ENCODE measurements around the gene ZNF576.
"Not testable (repeated sequence)": the region's sequence is repeated elsewhere in the genome, so short reads cannot be mapped to it uniquely, and the experiment has no call there.

The ZNF576 gene

GRCh38 chr19:43599635-43600295, 3.4 kb downstream of the ZNF576 start:
- DNase-seq (ENCODE audit: low read depth) = no peak

DNA sequence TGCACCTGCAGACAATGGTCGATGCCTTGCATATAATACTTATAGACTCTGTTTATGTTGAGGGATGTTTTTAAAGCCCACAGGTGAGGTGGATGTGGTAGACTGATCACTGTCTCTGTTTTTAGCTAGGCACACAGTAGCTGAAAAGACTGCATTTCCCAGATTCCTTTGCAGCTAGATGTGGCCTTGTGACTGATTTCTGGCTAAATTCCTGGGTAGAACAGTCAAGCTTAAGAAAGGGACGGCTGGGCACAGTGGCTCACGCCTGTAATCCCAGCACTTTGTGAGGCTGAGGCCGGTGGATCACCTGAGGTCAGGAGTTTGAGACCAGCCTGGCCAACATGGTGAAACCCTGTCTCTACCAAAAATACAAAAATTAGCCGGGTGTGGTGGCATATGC, 3.9 kb downstream of the ZNF576 start:
- DNase-seq (ENCODE audit: low read depth) = not testable (repeated sequence)

- DNase-seq (ENCODE audit: low read depth) = no peak
These were observed 9.6 kb downstream of the ZNF576 start for GRCh38 chr19:43605875-43606568.

- DNase-seq (ENCODE audit: low read depth) = no peak
These were observed 10.3 kb downstream of the ZNF576 start for GRCh38 chr19:43606569-43607229.

- DNase-seq (ENCODE audit: low read depth) = no peak
These were observed 11.1 kb downstream of the ZNF576 start for GRCh38 chr19:43607238-43608205.

GRCh38 chr19:43609872-43610271, 13.5 kb downstream of the ZNF576 start:
- no peak for DNase-seq (ENCODE audit: low read depth)

GRCh38 chr19:43610493-43610892, 14.1 kb downstream of the ZNF576 start:
- DNase-seq (ENCODE audit: low read depth) = no peak

DNA sequence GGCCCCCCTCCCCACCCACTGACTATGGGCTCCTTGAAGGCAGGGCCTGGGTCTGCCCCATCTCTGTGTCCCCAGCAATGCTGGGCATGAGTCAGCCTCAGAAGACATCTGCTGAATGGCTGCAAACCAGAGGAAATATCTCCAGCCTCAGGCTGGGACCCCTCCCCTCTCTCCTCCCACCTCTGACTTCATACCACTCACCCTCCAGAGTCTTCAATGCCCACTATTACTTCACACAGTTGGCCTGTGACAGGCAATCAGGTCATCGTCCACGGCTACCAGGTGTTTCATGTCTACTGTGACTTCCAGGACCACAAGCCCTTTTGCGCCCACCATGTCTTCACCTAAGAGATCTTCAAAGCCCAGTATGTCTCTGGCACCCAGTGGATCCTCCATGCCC, 15.4 kb downstream of the ZNF576 start, which contains the start of gene SRRM5:
SRRM5 (plus strand) TSS at position 301 of the 400 bp plus-strand sequence; CDS start at position 335, 34 bp downstream.
- DNase-seq (ENCODE audit: low read depth) = no peak

DNA sequence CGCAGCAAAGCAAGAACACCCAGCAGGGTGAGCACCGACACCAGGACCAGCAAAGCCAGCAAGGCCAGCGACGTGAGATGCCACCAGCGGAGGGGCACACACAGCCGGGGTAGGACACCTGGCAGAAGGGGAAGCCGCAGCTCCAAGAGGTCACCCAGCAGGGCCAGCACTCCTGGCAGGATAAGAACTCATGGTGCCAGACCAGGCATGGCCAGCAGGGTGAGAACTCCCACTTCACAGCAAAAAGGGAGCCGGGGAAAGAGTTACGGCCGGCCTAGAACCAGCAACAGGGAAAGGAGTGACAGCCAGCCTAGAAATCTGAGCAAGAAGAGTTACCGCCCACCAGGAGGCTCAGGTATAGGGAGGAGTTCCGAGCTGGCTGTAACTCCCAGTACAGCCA, 16.0 kb downstream of the ZNF576 start:
- no peak for DNase-seq (ENCODE audit: low read depth)

DNA sequence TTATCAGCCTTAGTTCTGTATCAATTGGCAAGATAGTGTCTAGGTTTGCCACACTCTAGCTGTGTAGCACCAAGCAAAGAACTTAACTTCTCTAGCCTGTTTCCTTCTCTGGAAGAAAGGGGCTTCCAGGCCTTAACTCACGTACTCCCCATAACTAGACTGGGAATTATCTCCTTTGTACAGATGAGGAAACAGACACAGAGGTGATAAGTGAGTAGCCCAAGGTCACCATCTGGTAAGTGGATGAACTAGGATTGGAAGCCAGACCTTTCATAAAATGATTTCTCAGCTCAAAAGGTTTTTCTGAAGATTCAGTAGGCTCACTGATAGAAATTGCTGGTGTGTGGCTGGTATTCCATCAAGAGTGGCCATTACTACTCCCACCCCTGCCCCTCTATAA, 19.9 kb downstream of the ZNF576 start:
- no peak for DNase-seq (ENCODE audit: low read depth)

GRCh38 chr19:43616954-43617353, 20.6 kb downstream of the ZNF576 start:
- DNase-seq (ENCODE audit: low read depth) = no peak

GRCh38 chr19:43618921-43619261, 22.5 kb downstream of the ZNF576 start:
- no peak for DNase-seq (ENCODE audit: low read depth)

- DNase-seq (ENCODE audit: low read depth) = peak; percentile 75
These were observed 23.1 kb downstream of the ZNF576 start, which contains the start of gene ZNF428 for GRCh38 chr19:43619262-43620060. Gene ZNF428, minus strand, starts transcription at chr19:43619629. Its CDS starts 5,325 bp downstream, at chr19:43614304.

GRCh38 chr19:43620061-43621001, 23.9 kb downstream of the ZNF576 start:
- DNase-seq (ENCODE audit: low read depth) = peak; percentile 76

DNA sequence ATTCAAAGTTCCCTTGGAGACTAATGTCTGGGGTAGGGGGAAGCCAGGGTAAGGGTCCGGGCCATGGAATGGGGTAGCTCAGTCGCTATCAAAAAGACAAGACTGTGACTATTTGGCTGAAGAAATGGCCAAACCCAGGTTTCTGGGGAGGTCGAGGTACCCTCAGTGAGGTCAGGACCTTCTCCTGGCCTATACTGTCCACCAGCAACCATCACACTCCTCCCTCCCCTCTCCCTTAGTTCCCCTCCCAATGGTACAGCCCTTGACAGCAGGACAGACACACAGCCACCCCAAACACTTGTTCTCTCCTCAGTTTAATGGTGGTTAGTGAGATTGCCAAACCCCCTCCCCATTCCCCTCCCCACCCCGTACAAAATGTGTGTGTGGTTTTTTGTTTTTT, 25.7 kb downstream of the ZNF576 start:
- no peak for DNase-seq (ENCODE audit: low read depth)

DNA sequence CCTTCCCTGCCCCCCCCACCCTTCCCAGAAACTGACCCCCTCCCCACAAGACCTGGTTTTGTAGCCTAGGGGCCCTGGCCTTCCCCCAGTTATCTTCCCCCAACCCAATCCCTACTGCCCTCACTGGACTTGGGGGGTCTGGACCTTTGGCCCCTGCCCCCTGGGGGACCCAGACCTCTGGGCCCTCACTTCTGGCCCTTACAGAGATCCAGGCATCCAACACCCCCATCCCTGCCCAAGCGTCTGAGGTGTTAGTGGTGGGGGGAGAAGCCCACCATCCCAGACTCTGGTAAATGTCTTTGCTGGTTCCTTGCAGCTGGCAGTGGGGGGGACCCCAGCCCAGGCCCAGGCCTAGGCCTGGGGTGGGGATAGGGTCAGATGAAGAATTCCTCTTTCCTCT, 26.6 kb downstream of the ZNF576 start:
- no peak for DNase-seq (ENCODE audit: low read depth)

DNA sequence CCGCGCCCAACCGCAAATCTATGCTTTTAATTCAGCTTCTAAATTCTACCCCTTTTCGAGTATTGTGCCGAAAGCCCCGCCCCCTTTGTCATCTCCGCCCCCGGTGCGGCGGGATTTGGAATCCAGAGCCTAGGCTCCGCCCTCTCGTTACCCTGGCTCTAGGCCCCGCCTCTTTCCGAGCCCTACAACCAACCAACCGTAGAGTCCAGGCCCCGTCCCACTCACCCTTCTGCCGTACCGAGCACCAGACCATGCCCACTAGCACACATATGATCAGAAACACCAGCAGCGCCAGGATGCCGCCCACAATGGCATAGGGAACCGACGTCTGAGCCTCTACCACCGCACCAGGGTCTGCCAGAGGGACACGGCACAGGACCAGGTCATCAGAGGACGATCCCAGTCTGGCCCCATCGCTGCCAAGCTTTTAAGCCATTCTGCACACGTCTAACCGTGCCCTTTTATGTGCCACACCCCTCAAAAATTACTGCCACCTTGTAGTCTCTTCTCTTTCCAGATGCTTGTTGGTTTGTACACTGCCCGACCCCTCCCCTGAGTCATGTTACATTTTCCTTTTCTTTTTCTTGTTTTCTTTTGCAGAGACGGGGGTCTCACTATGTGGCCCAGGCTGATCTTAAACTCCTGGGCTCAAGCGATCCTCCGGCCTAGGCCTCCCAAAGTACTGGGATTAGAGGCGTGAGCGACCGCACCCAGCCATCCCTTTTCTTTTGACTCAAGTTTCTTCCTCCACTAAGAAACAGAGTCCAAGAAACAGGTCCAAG, 27.7 kb downstream of the ZNF576 start:
- no peak for DNase-seq (ENCODE audit: low read depth)

GRCh38 chr19:43624933-43625332, 28.5 kb downstream of the ZNF576 start:
- DNase-seq (ENCODE audit: low read depth) = peak; percentile 72

- DNase-seq (ENCODE audit: low read depth) = no peak
These were observed 29.7 kb downstream of the ZNF576 start for GRCh38 chr19:43625918-43626579.

Measured in activated gamma-delta T cell treated with anti-CD3 and anti-CD28 coated beads, Interleukin-2, amount 50 U/mL, for 16 hours (primary cell).